HL-60 (cell line): ENCODE measurements around the gene PTPN9.

Experiments used
- POLR2AphosphoS5 ChIP-seq: IDR thresholded peaks from 2 replicates; pipeline ENCODE4 v1.6.1; 2012; ENCODE audit warnings: low read depth
- TF ChIP-seq, protein P1 (sequence below): IDR thresholded peaks from one replicate; pipeline ENCODE4 v1.5.1; 2011; ENCODE audit warnings: low read length, control low read depth, inconsistent platforms; ENCODE audit not compliant: insufficient read depth

GRCh38 chr15:75598361-75598760 is 19.2 kb upstream of the PTPN9 start:
- TF ChIP-seq, protein P1, sequence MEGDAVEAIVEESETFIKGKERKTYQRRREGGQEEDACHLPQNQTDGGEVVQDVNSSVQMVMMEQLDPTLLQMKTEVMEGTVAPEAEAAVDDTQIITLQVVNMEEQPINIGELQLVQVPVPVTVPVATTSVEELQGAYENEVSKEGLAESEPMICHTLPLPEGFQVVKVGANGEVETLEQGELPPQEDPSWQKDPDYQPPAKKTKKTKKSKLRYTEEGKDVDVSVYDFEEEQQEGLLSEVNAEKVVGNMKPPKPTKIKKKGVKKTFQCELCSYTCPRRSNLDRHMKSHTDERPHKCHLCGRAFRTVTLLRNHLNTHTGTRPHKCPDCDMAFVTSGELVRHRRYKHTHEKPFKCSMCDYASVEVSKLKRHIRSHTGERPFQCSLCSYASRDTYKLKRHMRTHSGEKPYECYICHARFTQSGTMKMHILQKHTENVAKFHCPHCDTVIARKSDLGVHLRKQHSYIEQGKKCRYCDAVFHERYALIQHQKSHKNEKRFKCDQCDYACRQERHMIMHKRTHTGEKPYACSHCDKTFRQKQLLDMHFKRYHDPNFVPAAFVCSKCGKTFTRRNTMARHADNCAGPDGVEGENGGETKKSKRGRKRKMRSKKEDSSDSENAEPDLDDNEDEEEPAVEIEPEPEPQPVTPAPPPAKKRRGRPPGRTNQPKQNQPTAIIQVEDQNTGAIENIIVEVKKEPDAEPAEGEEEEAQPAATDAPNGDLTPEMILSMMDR = no peak
- TF ChIP-seq POLR2AphosphoS5 = no peak
